ENCODE data around the gene RNF215. TPM values are rescaled to one million over a fixed set of nuclear protein-coding genes. Genes with fewer than 3 reads are reported as not detected.

The RNF215 gene
- total RNA-seq, 1 donor from 2014 or later: 8.6 TPM

DNA sequence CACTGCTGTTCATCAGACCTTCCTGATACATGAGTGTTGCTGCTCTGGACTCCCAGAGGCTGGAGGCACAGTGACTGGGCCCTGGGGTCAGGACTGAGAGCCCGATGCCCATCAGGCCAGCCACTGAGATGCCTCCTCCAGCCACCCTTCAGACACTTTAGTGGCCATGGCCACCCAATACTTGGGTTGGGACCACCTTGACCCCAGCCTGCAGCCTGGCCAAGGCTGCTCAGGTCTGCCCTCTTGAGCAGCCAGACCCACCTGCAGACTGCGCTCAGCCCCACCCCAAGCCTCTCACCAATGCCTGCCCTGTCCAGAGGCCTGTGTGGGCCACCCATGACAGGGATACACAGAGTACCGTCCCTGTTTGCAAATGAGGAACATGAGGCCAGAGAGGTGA, 4.2 kb downstream of the RNF215 start:
- no peak overlapping the region for H3K27ac Mint-ChIP-seq
- no peak overlapping the region for H3K4me3 Mint-ChIP-seq
- CTCF ChIA-PET: interaction anchor here (2.3 to 11.3 kb wide), 2 partner anchors 95 kb away, joined by 10 to 275 read pairs; partner anchors contain the start of gene CASTOR1
- H3K36me3 Mint-ChIP-seq (ENCODE audit: low read depth): no peaks in the 10 kb centered on the region
- POLR2A ChIA-PET: no interaction called here
- H3K27me3 Mint-ChIP-seq: peaks cover 3% of the 10 kb centered on the region
- ATAC-seq (ENCODE audit: low read depth) (no peak), DNase-seq (no peak)
- H3K4me1 Mint-ChIP-seq: peaks cover 14% of the 10 kb centered on the region
- no peaks in the 10 kb centered on the region for H3K9me3 Mint-ChIP-seq
- intact Hi-C loops (cut with micrococcal nuclease): no loop called here
- TF ChIP-seq, protein P1, sequence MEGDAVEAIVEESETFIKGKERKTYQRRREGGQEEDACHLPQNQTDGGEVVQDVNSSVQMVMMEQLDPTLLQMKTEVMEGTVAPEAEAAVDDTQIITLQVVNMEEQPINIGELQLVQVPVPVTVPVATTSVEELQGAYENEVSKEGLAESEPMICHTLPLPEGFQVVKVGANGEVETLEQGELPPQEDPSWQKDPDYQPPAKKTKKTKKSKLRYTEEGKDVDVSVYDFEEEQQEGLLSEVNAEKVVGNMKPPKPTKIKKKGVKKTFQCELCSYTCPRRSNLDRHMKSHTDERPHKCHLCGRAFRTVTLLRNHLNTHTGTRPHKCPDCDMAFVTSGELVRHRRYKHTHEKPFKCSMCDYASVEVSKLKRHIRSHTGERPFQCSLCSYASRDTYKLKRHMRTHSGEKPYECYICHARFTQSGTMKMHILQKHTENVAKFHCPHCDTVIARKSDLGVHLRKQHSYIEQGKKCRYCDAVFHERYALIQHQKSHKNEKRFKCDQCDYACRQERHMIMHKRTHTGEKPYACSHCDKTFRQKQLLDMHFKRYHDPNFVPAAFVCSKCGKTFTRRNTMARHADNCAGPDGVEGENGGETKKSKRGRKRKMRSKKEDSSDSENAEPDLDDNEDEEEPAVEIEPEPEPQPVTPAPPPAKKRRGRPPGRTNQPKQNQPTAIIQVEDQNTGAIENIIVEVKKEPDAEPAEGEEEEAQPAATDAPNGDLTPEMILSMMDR (IDR thresholded peaks at IDR 0.05): no peak

DNA sequence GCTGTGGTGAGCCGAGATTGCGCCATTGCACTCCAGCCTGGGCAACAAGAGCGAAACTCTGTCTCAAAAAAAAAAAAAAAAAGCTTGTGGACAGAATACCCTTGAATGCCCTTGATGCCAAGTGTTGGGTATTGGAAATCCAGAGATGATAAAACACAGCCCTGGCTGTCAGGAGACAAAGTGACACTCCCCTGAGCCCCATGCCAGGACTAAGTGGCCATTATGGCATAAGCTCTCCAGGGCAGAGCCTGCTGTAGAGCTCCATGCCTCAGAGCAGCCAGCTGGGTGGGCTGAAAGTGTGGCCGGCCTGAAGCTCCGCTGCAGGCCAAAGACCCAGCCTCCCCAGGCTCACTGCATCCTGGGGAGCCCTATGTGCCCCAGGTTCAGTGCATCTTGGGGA, 4.9 kb downstream of the RNF215 start:
- POLR2A ChIA-PET: no interaction called here
- DNase-seq (no peak), ATAC-seq (ENCODE audit: low read depth) (no peak)
- Mint-ChIP-seq H3K9me3 (no peaks in the 10 kb centered on the region), H3K27ac (no peak overlapping the region), H3K4me3 (no peak overlapping the region), H3K36me3 (ENCODE audit: low read depth) (no peaks in the 10 kb centered on the region), H3K27me3 (peaks cover under 1% of the 10 kb centered on the region), H3K4me1 (peaks cover 10% of the 10 kb centered on the region)
- intact Hi-C loops (cut with micrococcal nuclease): no loop called here
- TF ChIP-seq, protein P1 (IDR thresholded peaks at IDR 0.05): no peak
- CTCF ChIA-PET: interaction anchor here (2.3 kb wide), 1 partner anchor 94 kb away, joined by 10 read pairs; no protein-coding TSS in a partner anchor

DNA sequence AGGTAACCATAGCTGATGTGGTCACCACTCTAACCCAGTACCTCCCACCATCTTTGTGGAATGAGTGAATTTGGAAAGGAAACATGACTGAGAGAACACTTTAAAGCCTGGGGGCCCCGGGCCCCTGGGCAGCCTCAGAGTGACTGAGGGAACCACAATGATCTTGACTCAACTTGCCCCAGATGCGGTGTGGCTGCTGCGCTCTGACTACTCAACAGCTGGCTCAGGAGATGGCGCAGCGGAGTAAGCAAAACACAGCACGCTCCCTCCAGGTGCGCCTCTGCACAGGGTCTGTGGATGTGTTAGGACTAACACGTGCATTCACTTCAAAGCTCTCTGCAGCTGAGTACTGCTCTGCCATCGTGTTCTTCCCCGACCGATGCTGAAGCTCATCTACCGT, 5.9 kb downstream of the RNF215 start:
- Mint-ChIP-seq H3K9me3 (no peaks in the 10 kb centered on the region), H3K36me3 (ENCODE audit: low read depth) (no peaks in the 10 kb centered on the region), H3K27ac (no peak overlapping the region), H3K4me1 (peaks cover 6% of the 10 kb centered on the region), H3K4me3 (no peak overlapping the region), H3K27me3 (no peaks in the 10 kb centered on the region)
- POLR2A ChIA-PET: no interaction called here
- TF ChIP-seq, protein P1 (IDR thresholded peaks at IDR 0.05): no peak
- intact Hi-C loops (cut with micrococcal nuclease): no loop called here
- DNase-seq (no peak), ATAC-seq (ENCODE audit: low read depth) (no peak)
- CTCF ChIA-PET: interaction anchor here (2.3 kb wide), 1 partner anchor 93 kb away, joined by 10 read pairs; no protein-coding TSS in a partner anchor

DNA sequence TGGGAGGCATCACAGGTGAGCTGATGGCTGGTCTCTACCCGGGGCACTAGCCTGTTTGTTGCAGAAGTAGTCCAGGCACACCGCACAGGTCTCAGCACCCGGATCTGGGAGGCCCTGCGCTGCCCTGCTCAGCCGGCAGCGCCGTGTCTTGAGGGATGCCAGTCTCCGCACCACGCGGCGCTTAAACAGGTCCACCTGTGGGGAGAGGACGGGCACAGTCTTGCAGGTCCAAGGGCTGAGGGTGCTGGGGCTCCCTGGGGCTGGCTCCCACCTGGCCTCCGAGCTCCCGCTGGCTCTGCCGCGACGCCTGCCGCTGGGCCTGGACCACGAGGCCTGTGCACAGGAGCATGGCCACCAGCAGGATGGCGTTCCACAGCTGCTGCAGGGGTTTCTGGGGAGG, 7.2 kb downstream of the RNF215 start:
- peaks cover 3% of the 10 kb centered on the region for H3K4me1 Mint-ChIP-seq
- ATAC-seq (ENCODE audit: low read depth) (no peak), DNase-seq (no peak)
- ChIA-PET CTCF (no interaction called here), POLR2A (no interaction called here)
- no peaks in the 10 kb centered on the region for H3K9me3 Mint-ChIP-seq
- TF ChIP-seq, protein P1 (IDR thresholded peaks at IDR 0.05): no peak
- H3K4me3 Mint-ChIP-seq: no peak overlapping the region
- no peaks in the 10 kb centered on the region for H3K27me3 Mint-ChIP-seq
- no peak overlapping the region for H3K27ac Mint-ChIP-seq
- intact Hi-C loops (cut with micrococcal nuclease): no loop called here
- H3K36me3 Mint-ChIP-seq (ENCODE audit: low read depth): no peaks in the 10 kb centered on the region

DNA sequence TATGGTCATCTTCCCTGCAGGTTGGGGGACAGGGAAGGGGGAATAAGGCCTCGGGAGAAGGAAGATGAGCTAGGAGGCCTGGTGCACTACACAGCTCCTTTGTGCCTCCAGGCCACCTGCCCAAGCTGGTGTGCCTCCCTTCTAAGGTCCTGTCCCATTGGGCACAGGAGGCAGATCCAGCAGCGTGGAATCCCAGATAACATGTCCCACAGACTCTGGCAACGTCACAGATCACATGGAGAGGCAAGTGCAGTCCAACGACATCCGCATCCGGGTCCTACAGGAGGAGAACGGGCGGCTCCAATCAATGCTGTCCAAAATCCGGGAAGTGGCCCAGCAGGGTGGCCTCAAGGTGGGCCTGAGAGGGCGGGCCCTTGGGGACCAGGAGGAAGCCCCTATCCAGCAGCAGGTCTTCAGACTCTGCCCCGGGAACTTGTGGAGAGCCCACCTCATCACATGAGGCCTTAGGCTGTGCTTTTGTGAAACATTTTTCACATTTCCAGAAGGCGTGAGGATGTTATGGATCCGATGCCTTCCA, 11.8 kb downstream of the RNF215 start:
- intact Hi-C loops (cut with micrococcal nuclease): no loop called here
- Mint-ChIP-seq H3K4me1 (peaks cover 3% of the 10 kb centered on the region), H3K27ac (no peak overlapping the region), H3K36me3 (ENCODE audit: low read depth) (no peaks in the 10 kb centered on the region), H3K4me3 (no peak overlapping the region), H3K27me3 (no peaks in the 10 kb centered on the region), H3K9me3 (no peaks in the 10 kb centered on the region)
- ChIA-PET CTCF (no interaction called here), POLR2A (no interaction called here)
- ATAC-seq (ENCODE audit: low read depth): no peak
- no peak for DNase-seq
- TF ChIP-seq, protein P1 (IDR thresholded peaks at IDR 0.05): no peak
